Measurements from ENCODE around the gene PRXL2C.

PRXL2C gene

GRCh38 chr9:96609732-96610131 is 45.4 kb downstream of the PRXL2C start:
- Histone ChIP-seq H3K36me3 (ENCODE audit: control insufficient read depth, low read length) (no peaks in the 10 kb centered on the region), H3K4me2 (ENCODE audit: low read length) (no peak overlapping the region), H3K27ac (ENCODE audit: low read depth, low read length) (no peak overlapping the region), H3K4me1 (ENCODE audit: control insufficient read depth, low read length) (no peaks in the 10 kb centered on the region), H3K9me3 (ENCODE audit: control insufficient read depth, insufficient read depth, low read length) (no peaks in the 10 kb centered on the region), H3F3A (ENCODE audit: control insufficient read depth, insufficient read depth) (no peaks in the 10 kb centered on the region), H3K27me3 (ENCODE audit: control insufficient read depth, low read length) (peaks cover 13% of the 10 kb centered on the region), H4K20me1 (ENCODE audit: control insufficient read depth, insufficient read depth, low read depth, low read length) (no peaks in the 10 kb centered on the region), H3K79me2 (ENCODE audit: control insufficient read depth, low read length) (no peaks in the 10 kb centered on the region), H3K9me2 (replicated peaks; ENCODE audit: control insufficient read depth, low read length) (no peaks in the 10 kb centered on the region), H3K4me3 (ENCODE audit: low read length) (no peak overlapping the region)
- TF ChIP-seq EZH2phosphoT487 (IDR thresholded peaks at IDR 0.05; ENCODE audit: borderline replicate concordance, low read length) (no peak), CTCF (IDR thresholded peaks at IDR 0.05; ENCODE audit: low read depth, low read length, poor library complexity, severe bottlenecking) (no peak)

GRCh38 chr9:96607971-96608370 is 47.1 kb downstream of the PRXL2C start:
- Histone ChIP-seq H3K4me3 (ENCODE audit: low read length) (no peak overlapping the region), H3K4me1 (ENCODE audit: control insufficient read depth, low read length) (no peaks in the 10 kb centered on the region), H3K4me2 (ENCODE audit: low read length) (no peak overlapping the region), H4K20me1 (ENCODE audit: control insufficient read depth, insufficient read depth, low read depth, low read length) (no peaks in the 10 kb centered on the region), H3K79me2 (ENCODE audit: control insufficient read depth, low read length) (no peaks in the 10 kb centered on the region), H3F3A (ENCODE audit: control insufficient read depth, insufficient read depth) (no peaks in the 10 kb centered on the region), H3K9me2 (replicated peaks; ENCODE audit: control insufficient read depth, low read length) (no peaks in the 10 kb centered on the region), H3K27me3 (ENCODE audit: control insufficient read depth, low read length) (peaks cover 6% of the 10 kb centered on the region), H3K27ac (ENCODE audit: low read depth, low read length) (no peak overlapping the region), H3K9me3 (ENCODE audit: control insufficient read depth, insufficient read depth, low read length) (no peaks in the 10 kb centered on the region), H3K36me3 (ENCODE audit: control insufficient read depth, low read length) (no peaks in the 10 kb centered on the region)
- TF ChIP-seq EZH2phosphoT487 (IDR thresholded peaks at IDR 0.05; ENCODE audit: borderline replicate concordance, low read length) = no peak
- no peak for TF ChIP-seq CTCF (IDR thresholded peaks at IDR 0.05; ENCODE audit: low read depth, low read length, poor library complexity, severe bottlenecking)

- no peaks in the 10 kb centered on the region for H4K20me1 ChIP-seq (ENCODE audit: control insufficient read depth, insufficient read depth, low read depth, low read length)
- H3K36me3 ChIP-seq (ENCODE audit: control insufficient read depth, low read length) = no peaks in the 10 kb centered on the region
- no peak overlapping the region for H3K27ac ChIP-seq (ENCODE audit: low read depth, low read length)
- H3K4me1 ChIP-seq (ENCODE audit: control insufficient read depth, low read length) = no peaks in the 10 kb centered on the region
- no peaks in the 10 kb centered on the region for H3K79me2 ChIP-seq (ENCODE audit: control insufficient read depth, low read length)
- H3F3A ChIP-seq (ENCODE audit: control insufficient read depth, insufficient read depth) = no peaks in the 10 kb centered on the region
- no peak for TF ChIP-seq EZH2phosphoT487 (IDR thresholded peaks at IDR 0.05; ENCODE audit: borderline replicate concordance, low read length)
- H3K4me3 ChIP-seq (ENCODE audit: low read length) = no peak overlapping the region
- H3K4me2 ChIP-seq (ENCODE audit: low read length) = no peak overlapping the region
- H3K27me3 ChIP-seq (ENCODE audit: control insufficient read depth, low read length) = peaks cover 3% of the 10 kb centered on the region; the same call in 1 of the 2 replicates
- no peaks in the 10 kb centered on the region for H3K9me2 ChIP-seq (replicated peaks; ENCODE audit: control insufficient read depth, low read length)
- no peaks in the 10 kb centered on the region for H3K9me3 ChIP-seq (ENCODE audit: control insufficient read depth, insufficient read depth, low read length)
Observed at GRCh38 chr9:96605328-96605727, 49.8 kb downstream of the PRXL2C start.

GRCh38 chr9:96604004-96604319 is 51.2 kb downstream of the PRXL2C start:
- no peaks in the 10 kb centered on the region for H3K79me2 ChIP-seq (ENCODE audit: control insufficient read depth, low read length)
- peaks cover 3% of the 10 kb centered on the region; the same call in 1 of the 2 replicates for H3K27me3 ChIP-seq (ENCODE audit: control insufficient read depth, low read length)
- H3K4me2 ChIP-seq (ENCODE audit: low read length) = no peak overlapping the region
- H4K20me1 ChIP-seq (ENCODE audit: control insufficient read depth, insufficient read depth, low read depth, low read length) = no peaks in the 10 kb centered on the region
- no peaks in the 10 kb centered on the region for H3F3A ChIP-seq (ENCODE audit: control insufficient read depth, insufficient read depth)
- H3K9me2 ChIP-seq (replicated peaks; ENCODE audit: control insufficient read depth, low read length) = no peaks in the 10 kb centered on the region
- H3K4me3 ChIP-seq (ENCODE audit: low read length) = no peak overlapping the region
- H3K36me3 ChIP-seq (ENCODE audit: control insufficient read depth, low read length) = no peaks in the 10 kb centered on the region
- H3K4me1 ChIP-seq (ENCODE audit: control insufficient read depth, low read length) = no peaks in the 10 kb centered on the region
- TF ChIP-seq CTCF (IDR thresholded peaks at IDR 0.05; ENCODE audit: low read depth, low read length, poor library complexity, severe bottlenecking) = no peak
- no peak for TF ChIP-seq EZH2phosphoT487 (IDR thresholded peaks at IDR 0.05; ENCODE audit: borderline replicate concordance, low read length)
- H3K27ac ChIP-seq (ENCODE audit: low read depth, low read length) = no peak overlapping the region
- H3K9me3 ChIP-seq (ENCODE audit: control insufficient read depth, insufficient read depth, low read length) = no peaks in the 10 kb centered on the region
